NCI-H524 (cell line): ENCODE results near the gene TNFRSF19.

ENCODE experiments used
- DNase-seq, 2 experiments: peaks; one replicate each; lab custom pipeline; 2025; lab: John Stamatoyannopoulos, UW

TNFRSF19 gene

GRCh38 chr13:23608138-23608537 is 37.9 kb downstream of the TNFRSF19 start:
- DNase-seq, result no peak

- peak; percentile 95 for DNase-seq
Measured at GRCh38 chr13:23608701-23609413, 38.6 kb downstream of the TNFRSF19 start.

GRCh38 chr13:23609414-23609760 is 39.2 kb downstream of the TNFRSF19 start:
- DNase-seq, result peak; percentile 76 to 83

- DNase-seq, result peak in 1 of 2 experiments; percentile 43
Measured at GRCh38 chr13:23609874-23610576, 39.8 kb downstream of the TNFRSF19 start.

GRCh38 chr13:23610966-23611491 is 40.8 kb downstream of the TNFRSF19 start:
- DNase-seq, result no peak

GRCh38 chr13:23612182-23612581 is 42.0 kb downstream of the TNFRSF19 start:
- DNase-seq, result no peak

GRCh38 chr13:23612731-23613130 is 42.5 kb downstream of the TNFRSF19 start:
- DNase-seq, result no peak

GRCh38 chr13:23613596-23613995 is 43.4 kb downstream of the TNFRSF19 start:
- DNase-seq, result peak in 1 of 2 experiments; percentile 48

GRCh38 chr13:23615395-23616081 is 45.3 kb downstream of the TNFRSF19 start:
- peak in 1 of 2 experiments; percentile 60 for DNase-seq

- DNase-seq, result no peak
Measured at GRCh38 chr13:23616228-23616627, 46.0 kb downstream of the TNFRSF19 start.

- peak in 1 of 2 experiments; percentile 52 for DNase-seq
Measured at GRCh38 chr13:23617551-23618024, 47.4 kb downstream of the TNFRSF19 start.

GRCh38 chr13:23618341-23618740 is 48.1 kb downstream of the TNFRSF19 start:
- no peak for DNase-seq

- DNase-seq, result no peak
Measured at GRCh38 chr13:23619068-23619855, 49.0 kb downstream of the TNFRSF19 start.

- no peak for DNase-seq
Measured at GRCh38 chr13:23620211-23620610, 50.0 kb downstream of the TNFRSF19 start.

- DNase-seq, result no peak
Measured at GRCh38 chr13:23620613-23621315, 50.6 kb downstream of the TNFRSF19 start.

GRCh38 chr13:23621316-23621645 is 51.1 kb downstream of the TNFRSF19 start:
- DNase-seq, result no peak

- no peak for DNase-seq
Measured at GRCh38 chr13:23622985-23623384, 52.8 kb downstream of the TNFRSF19 start.

- DNase-seq, result no peak
Measured at GRCh38 chr13:23623394-23623793, 53.2 kb downstream of the TNFRSF19 start.

- no peak for DNase-seq
Measured at GRCh38 chr13:23626700-23627099, 56.5 kb downstream of the TNFRSF19 start.

- DNase-seq, result no peak
Measured at GRCh38 chr13:23627410-23627809, 57.2 kb downstream of the TNFRSF19 start.

- DNase-seq, result no peak
Measured at GRCh38 chr13:23628250-23628649, 58.0 kb downstream of the TNFRSF19 start.
